CD4-positive, alpha-beta T cell treated with Interleukin-4 for 4 hours (primary cell): Measurements from ENCODE around the gene UBN1.
"Not testable (repeated sequence)": the region's sequence is repeated elsewhere in the genome, so short reads cannot be mapped to it uniquely, and the experiment has no call there.

Experiments
- DNase-seq: peaks from one replicate; pipeline ENCODE4 v3.0.0-alpha.2; 2020

Gene UBN1

DNA sequence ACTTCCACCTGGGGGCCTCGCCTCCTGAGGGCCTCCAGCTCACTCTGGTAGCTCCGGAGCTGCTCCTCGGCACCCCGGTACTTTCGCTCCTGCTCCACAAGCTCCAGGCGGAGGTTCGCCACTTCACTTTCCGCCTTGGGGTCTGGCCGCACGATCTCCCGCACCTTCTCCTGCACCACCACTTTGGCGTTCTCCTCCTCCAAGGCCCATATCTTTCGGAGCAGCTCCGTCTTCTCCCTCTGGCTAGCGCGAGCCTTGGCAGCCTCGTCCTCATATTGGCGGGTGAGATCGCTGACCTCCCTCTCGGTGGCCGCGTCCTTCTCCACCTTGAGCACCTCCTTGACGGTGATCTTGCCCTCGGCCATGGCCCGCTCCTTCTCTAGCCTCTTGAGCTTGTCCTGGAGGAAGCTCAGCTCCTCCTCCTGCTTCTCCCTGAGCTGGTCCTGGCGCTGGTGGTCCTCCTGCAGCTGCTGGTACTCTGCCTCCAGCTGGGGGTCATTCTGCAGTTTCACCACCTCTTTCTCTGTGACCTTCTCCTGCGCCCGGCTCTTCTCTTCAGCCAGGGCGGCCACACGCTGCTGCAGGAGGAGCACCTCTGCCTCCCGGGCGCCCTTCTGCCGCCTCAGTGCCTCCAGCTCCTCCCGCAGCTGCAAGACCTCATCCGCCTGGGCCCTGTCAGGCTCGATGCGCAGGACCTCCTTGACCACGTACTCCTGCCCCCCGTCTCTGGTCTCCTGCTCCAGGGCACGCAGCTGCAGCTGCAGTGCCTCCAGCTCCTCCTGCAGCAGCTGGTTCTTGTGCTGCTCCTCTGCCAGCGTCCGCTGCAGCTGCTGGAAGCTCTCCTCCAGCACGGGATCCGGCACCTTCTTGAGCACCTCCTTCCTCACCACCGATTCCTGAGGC is 37.9 kb downstream of the UBN1 start:
- DNase-seq = no peak

DNA sequence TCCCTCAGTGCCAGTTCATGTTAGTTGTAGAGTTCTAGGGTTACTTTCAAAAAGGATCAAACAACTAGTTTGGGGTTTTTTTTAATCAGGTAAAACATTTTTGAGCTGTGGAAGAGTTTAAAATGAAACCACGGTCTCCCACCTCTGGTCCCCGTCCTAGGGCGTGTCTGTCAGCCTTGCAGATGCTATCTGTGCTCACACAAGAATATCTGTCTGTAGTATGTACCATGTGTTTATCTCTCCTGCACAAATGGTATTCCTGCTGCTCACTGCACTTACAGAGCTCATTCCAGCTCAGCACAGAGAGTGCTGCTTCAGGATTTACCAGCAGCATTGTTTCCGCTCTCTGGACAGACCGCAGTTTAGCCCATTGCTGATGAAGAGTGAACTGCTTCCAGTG is 38.9 kb downstream of the UBN1 start:
- DNase-seq = no peak

DNA sequence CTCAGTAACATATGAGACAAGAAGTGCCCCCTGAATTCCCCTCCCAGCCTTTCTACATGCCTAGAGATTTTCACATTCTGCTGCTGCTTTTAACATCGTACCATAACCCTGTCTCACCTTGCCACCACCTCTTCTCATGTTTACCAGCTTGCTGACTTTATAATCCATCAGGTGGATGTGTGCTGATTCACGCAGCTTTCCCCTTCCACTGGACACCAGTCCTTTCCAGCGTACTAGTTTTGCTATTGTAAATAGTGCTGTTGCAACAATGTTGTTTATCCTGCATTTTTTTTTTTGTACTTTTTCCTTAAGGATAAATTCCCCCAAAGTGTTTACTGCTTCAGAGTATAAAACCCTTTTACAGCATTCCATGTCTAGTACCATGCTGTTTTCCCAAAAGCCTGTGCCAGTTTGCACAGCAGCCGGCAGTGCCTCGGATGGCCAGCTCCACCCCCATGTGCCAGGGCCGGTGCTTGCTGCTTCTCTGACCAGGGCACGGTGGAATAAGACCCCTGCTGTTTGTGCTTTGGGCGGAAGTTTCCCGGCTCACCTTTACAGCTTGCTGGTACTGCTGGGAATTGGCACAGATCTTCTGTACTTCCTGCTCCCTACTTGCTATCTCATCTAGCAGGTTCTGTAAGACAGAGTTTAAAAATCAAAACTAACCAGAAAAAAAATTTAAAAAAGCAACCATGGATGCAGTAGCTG is 41.3 kb downstream of the UBN1 start:
- DNase-seq = no peak

GRCh38 chr16:4890026-4890425 is 42.7 kb downstream of the UBN1 start:
- DNase-seq = no peak

DNA sequence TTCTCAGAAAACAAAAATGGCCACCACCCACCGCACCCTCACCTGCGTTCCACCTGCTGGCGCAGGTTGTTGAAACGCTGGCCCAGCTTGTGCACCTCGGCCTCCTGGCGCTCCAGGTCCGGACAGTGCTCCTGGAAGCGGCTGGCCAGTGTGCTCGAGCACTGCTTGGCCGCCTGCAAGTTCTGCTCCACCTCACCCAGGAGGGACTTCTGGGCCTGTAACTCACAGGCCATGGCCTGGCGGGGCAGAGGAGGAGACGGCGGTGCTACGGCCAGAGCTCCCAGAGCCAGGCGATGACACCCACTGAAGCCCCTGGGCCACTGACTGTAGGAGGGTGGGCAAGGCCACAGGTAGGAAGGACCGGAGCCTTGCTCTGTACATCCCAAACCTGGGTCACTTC is 43.4 kb downstream of the UBN1 start:
- DNase-seq = no peak

GRCh38 chr16:4891097-4891885 is 44.0 kb downstream of the UBN1 start:
- DNase-seq = no peak

- DNase-seq = no peak
These were observed 44.6 kb downstream of the UBN1 start for GRCh38 chr16:4891886-4892216.

DNA sequence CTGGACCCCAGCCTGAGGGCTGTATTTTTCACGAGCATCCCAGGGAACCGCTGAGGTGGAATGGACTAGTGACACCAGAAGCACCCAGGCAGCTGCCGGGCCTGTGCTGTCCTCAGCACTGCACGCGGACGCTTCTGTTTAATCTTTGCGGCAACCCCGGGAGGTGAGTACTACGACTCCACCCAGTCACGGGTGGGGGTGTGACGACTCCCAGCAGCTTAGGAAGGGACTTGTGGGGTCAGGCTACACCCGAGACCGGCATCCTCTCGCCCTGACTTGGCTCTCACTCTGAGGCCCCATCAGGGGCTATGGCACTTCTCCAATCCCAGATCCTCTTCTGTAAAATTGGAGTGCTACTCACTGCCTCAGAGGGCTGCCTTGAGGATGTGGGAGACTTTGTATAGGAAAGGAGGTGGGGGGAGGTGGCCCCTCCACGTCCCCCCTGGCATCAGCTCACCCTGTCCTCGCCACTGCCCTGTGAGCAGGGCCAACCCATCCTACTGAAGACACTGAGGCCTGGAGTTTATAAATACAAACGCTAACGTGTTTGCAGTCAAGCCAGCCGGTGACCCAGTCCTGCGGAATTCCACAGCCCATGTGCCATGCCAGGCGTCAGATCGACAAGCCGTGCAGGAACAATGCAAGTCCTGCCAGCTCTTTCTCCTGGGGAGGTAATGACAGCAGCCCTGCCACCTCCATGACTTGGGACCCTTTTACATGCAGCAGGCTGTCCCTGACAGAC is 45.3 kb downstream of the UBN1 start:
- no peak for DNase-seq

DNA sequence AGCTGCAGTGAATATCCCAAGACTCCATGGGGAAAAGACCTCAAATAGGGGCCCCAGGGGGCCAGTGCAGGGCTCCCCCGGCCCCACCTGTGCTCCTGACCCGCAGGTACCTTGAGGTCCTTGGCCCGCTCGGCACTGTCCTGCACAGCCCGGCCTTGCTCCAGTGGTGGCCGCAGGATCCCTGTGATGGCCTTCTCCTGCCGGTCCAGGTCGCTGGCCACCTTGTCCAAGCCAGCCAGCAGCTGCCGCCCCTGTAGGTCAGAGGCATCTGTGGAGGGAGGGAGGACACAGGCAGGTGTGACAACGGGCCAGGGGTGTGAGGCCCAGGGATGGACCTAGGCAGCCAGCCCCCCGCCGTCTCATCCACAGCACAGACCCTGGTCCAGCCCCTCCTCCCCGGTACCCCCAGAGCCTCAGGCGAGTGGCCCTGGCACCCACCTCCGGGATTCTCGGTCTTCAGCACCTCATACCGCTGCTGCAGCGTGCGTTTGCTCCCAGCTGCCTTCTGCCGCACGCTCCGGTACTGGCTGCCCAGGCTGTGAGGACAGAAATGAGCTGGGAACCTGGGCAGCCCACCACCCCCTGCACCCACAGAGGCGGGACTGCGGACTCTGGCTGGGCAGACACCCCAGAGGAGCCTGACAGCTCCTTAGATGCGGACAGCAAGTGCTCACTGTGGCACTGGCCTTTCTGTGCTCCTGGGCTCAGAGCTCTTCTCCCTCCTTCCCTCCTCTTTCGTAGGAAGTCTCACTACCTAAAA is 46.0 kb downstream of the UBN1 start:
- no peak for DNase-seq

GRCh38 chr16:4894276-4895150 is 47.2 kb downstream of the UBN1 start:
- no peak for DNase-seq

- DNase-seq = no peak
These were observed 48.1 kb downstream of the UBN1 start for GRCh38 chr16:4895366-4895765.

- DNase-seq = not testable (repeated sequence)
These were observed 49.5 kb downstream of the UBN1 start for GRCh38 chr16:4896761-4897160.

DNA sequence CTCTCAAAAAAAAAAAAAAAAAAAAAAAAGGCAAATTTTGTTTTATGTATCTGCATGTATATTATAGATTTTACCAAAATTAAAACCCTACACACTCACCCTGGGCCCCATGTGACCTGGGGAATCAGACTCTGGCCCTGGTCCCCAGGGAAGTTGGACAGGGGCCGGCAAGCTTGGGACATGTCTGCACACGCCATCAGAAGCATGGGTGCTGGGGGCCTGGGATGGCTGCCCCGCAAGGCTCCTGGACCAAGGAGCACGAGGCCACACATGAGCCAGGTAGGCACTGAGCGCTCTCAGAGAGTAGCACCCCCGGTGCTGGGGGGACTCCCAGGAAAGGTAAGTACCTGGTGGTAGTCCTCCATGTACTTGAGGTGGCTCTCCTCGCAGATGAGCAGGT is 50.0 kb downstream of the UBN1 start:
- DNase-seq = no peak

DNA sequence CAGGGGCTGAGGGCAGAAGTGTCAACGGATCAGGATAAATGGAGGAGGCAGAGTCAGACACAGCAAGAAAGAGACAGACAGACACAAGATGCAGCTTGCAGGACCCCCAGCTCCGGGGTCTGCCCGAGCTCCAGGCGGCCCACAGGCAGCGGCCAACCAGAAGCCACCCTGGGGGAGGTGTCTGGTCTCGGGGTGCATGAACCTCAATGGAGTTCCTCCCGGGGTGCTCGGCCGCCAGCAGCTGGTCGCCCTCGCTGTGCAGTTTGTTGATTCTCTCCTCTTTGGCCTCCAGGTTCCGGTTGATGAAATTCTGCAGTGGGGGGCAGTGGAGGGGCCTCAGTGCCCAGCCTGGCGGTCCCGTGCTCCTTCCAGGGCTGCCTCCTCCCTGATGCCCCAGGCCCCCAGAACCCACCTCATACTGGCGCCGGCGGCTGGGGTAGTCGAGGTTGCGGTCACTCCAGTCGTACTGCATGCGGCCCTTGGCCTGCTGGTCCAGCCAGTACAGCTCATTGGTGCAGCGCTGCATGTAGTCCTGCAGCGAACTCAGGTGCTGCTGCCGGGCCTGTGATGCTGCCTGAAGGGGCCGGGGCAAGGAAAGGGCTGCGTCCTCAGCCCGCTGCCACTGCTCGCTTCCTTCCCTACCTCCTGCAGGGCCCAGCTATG is 51.7 kb downstream of the UBN1 start:
- no peak for DNase-seq

DNA sequence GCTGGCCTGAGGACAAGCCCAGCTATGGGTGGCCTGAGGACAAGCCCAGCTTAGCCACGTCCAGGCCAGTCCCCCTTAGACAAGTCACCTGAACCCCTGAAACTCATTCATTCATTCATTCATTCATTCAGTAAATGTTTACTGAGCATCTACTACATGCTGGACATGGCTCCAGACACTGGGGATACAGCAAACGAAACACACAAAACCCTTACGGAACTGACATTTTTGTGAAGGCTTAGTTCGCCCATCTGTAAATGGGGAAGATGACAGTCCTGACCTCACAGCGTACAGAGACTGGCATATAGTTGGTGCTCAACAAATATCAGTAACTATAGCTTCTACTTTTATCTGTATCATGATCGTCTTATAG is 52.2 kb downstream of the UBN1 start:
- DNase-seq = no peak

DNA sequence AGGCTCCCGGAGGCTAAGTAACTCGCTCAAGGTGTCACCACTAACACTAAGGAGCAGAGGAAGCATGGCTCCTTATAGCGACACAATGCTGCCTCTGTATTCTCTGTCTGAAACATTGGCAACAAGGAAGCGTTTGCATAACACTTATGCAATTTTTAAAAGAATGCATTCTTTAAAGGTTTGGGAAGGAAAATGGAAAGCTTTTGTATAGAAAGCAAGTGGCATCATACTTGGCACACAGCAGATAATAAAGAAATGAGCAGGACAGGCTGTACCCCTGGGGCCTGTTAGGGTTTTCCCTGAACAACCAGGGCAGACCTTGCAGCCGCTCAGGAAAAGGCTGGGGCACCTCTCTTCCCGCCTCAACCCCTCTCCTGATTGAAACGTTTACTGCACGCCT is 52.8 kb downstream of the UBN1 start:
- no peak for DNase-seq

DNA sequence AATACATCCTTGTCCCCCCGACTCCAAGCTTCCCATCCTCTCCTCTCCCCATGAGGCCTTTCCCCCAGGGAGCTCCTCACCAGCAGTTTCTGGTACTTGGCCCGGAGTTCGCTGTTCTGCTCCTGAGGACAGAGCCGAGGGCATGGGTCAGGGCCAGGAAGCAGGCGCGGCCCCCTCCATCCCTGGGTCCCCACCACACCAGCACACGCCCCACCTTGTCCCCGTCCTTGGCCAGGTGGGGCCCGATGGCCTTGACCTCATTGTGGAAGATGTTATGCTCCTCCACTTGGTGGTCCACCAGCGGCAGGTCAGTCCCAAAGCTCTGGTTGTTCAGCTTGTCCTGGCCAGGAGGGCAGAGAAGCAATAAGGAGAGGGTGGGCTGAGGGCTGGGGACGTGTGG is 53.5 kb downstream of the UBN1 start:
- DNase-seq = no peak

DNA sequence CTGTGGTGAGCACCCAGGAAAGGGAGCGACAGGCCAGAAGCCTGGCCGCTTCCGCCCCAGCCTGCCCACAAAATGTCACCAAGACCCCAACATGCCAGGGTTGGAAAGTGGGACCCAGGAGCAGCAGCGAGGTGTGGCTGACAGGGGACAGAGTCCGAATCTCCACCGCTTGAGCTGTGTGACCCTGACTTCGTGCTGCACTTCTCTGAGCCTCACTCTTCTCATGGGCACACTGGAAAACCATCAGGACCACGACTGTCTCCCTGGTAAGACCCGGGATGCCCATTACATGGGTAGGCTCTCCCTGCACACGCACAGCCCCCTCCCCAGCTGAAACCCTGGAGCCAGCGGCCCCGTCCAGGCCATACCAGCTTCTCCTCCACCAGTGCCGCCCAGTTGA is 54.8 kb downstream of the UBN1 start:
- DNase-seq = no peak

GRCh38 chr16:4904108-4904941 is 57.0 kb downstream of the UBN1 start:
- no peak for DNase-seq
